Astrocyte (in vitro differentiated cells and primary cell): ENCODE measurements around the gene ABHD13. TPM values are rescaled to one million over a fixed set of nuclear protein-coding genes. Genes with fewer than 3 reads are reported as not detected.

Experiments used
- DNase-seq: peaks from one replicate; pipeline ENCODE4 v3.0.0-alpha.2; 2010; ENCODE audit warnings: low read depth
- FAIRE-seq: peaks from 2 replicates; lab custom pipeline; 2011; peaks lifted over from hg19 to GRCh38; lab: Jason Lieb, UNC
- H2AFZ ChIP-seq: 2 replicates; pipeline ENCODE4 v1.6.0; 2012; ENCODE audit warnings: low read depth, low read length, inconsistent platforms
- H3K27ac ChIP-seq: 2 replicates; pipeline ENCODE4 v1.5.1; 2011; ENCODE audit warnings: low read depth, low read length, inconsistent platforms
- H3K27me3 ChIP-seq: 2 replicates; pipeline ENCODE4 v1.6.0; 2011; ENCODE audit warnings: low read length, inconsistent platforms; ENCODE audit not compliant: insufficient read depth
- H3K36me3 ChIP-seq: 2 replicates; pipeline ENCODE4 v1.5.1; 2011; ENCODE audit warnings: low read length, inconsistent platforms; ENCODE audit not compliant: insufficient read depth
- H3K4me1 ChIP-seq: 2 replicates; pipeline ENCODE4 v1.5.1; 2011; ENCODE audit warnings: low read length, inconsistent platforms; ENCODE audit not compliant: insufficient read depth
- H3K4me2 ChIP-seq: 2 replicates; pipeline ENCODE4 v1.6.0; 2012; ENCODE audit warnings: low read length, inconsistent platforms
- H3K4me3 ChIP-seq: 2 replicates; pipeline ENCODE4 v1.5.1; 2011; ENCODE audit warnings: low read depth, mild to moderate bottlenecking, low read length, inconsistent platforms; ENCODE audit not compliant: insufficient read depth
- H3K79me2 ChIP-seq: 2 replicates; pipeline ENCODE4 v1.6.0; 2012; ENCODE audit warnings: mild to moderate bottlenecking, low read length, inconsistent platforms; ENCODE audit not compliant: insufficient read depth
- H3K9ac ChIP-seq: 2 replicates; pipeline ENCODE4 v1.6.0; 2012; ENCODE audit warnings: mild to moderate bottlenecking, low read length, inconsistent platforms
- H3K9me3 ChIP-seq: 2 replicates; pipeline ENCODE4 v1.5.1; 2012; ENCODE audit warnings: low read depth, mild to moderate bottlenecking, low read length, inconsistent platforms; ENCODE audit not compliant: insufficient read depth
- H4K20me1 ChIP-seq: 2 replicates; pipeline ENCODE4 v1.6.0; 2012; ENCODE audit warnings: low read length, inconsistent platforms; ENCODE audit not compliant: insufficient read depth
- H3K27ac Mint-ChIP-seq: one replicate; pipeline ENCODE4 v1.8.0; 2021; ENCODE audit warnings: mild to moderate bottlenecking, mixed read lengths; ENCODE audit not compliant: unreplicated experiment
- H3K27me3 Mint-ChIP-seq: one replicate; pipeline ENCODE4 v1.8.0; 2021; ENCODE audit warnings: low read depth, mixed read lengths; ENCODE audit not compliant: unreplicated experiment
- H3K36me3 Mint-ChIP-seq: one replicate; pipeline ENCODE4 v1.8.0; 2021; ENCODE audit warnings: low read depth, mixed read lengths; ENCODE audit not compliant: unreplicated experiment
- H3K4me1 Mint-ChIP-seq: one replicate; pipeline ENCODE4 v1.8.0; 2021; ENCODE audit warnings: low read depth, mixed read lengths; ENCODE audit not compliant: unreplicated experiment
- H3K4me3 Mint-ChIP-seq: one replicate; pipeline ENCODE4 v1.8.0; 2021; ENCODE audit warnings: mild to moderate bottlenecking, moderate library complexity, mixed read lengths; ENCODE audit not compliant: unreplicated experiment
- H3K9me3 Mint-ChIP-seq: one replicate; pipeline ENCODE4 v1.8.0; 2021; ENCODE audit warnings: mild to moderate bottlenecking, mixed read lengths; ENCODE audit not compliant: unreplicated experiment
- EZH2 ChIP-seq: IDR thresholded peaks from 2 replicates; pipeline ENCODE4 v1.6.1; 2012; ENCODE audit warnings: mild to moderate bottlenecking, low read length, inconsistent platforms; ENCODE audit not compliant: insufficient read depth
- total RNA-seq: library from RNA; stranded (reverse); gene quantifications from 2 replicates; pipeline ENCODE4 v1.2.1, GENCODE V29; 2021
- TF ChIP-seq, protein P1 (sequence below): IDR thresholded peaks from 2 replicates; pipeline ENCODE4 v1.5.1; 2011; ENCODE audit warnings: low read depth, mild to moderate bottlenecking, inconsistent platforms, low read length, moderate library complexity; ENCODE audit not compliant: insufficient read depth

ABHD13 gene
- total RNA-seq, 1 donor from 2014 or later, result 8.5 TPM

DNA sequence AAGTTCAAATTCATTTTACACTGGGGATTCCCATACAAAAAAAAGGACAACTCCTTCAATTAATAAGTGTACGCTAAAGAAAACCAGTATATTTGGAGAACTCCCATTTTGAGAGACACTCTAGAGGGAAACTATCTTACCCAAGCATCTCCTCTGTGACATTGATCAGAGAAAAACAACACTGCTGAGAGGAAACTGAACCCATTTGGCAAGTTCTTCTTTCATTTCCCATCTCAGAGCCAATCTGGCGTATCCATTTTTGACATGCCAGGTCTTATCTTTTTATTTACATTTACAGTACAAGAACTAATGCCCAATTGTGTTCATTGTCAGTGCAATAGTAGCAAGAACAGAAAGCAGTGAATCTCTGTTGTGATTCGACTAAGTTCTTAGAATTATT lies 33.0 kb upstream of the ABHD13 start:
- Histone ChIP-seq H3K9me3 (no peaks in the 10 kb centered on the region), H4K20me1 (no peaks in the 10 kb centered on the region), H3K36me3 (no peaks in the 10 kb centered on the region), H3K4me1 (no peaks in the 10 kb centered on the region), H3K79me2 (no peaks in the 10 kb centered on the region), H3K4me2 (no peak overlapping the region), H3K9ac (no peak overlapping the region), H3K27me3 (no peaks in the 10 kb centered on the region), H2AFZ (no peak overlapping the region), H3K27ac (no peak overlapping the region), H3K4me3 (no peak overlapping the region)
- no peak overlapping the region for H3K4me3 Mint-ChIP-seq
- no peaks in the 10 kb centered on the region for H3K27me3 Mint-ChIP-seq
- no peaks in the 10 kb centered on the region for H3K4me1 Mint-ChIP-seq
- H3K27ac Mint-ChIP-seq, result no peak overlapping the region
- no peaks in the 10 kb centered on the region for H3K9me3 Mint-ChIP-seq
- no peak for DNase-seq
- H3K36me3 Mint-ChIP-seq, result no peaks in the 10 kb centered on the region
- no peak for FAIRE-seq
- TF ChIP-seq, protein P1, sequence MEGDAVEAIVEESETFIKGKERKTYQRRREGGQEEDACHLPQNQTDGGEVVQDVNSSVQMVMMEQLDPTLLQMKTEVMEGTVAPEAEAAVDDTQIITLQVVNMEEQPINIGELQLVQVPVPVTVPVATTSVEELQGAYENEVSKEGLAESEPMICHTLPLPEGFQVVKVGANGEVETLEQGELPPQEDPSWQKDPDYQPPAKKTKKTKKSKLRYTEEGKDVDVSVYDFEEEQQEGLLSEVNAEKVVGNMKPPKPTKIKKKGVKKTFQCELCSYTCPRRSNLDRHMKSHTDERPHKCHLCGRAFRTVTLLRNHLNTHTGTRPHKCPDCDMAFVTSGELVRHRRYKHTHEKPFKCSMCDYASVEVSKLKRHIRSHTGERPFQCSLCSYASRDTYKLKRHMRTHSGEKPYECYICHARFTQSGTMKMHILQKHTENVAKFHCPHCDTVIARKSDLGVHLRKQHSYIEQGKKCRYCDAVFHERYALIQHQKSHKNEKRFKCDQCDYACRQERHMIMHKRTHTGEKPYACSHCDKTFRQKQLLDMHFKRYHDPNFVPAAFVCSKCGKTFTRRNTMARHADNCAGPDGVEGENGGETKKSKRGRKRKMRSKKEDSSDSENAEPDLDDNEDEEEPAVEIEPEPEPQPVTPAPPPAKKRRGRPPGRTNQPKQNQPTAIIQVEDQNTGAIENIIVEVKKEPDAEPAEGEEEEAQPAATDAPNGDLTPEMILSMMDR, result no peak
- TF ChIP-seq EZH2, result no peak

DNA sequence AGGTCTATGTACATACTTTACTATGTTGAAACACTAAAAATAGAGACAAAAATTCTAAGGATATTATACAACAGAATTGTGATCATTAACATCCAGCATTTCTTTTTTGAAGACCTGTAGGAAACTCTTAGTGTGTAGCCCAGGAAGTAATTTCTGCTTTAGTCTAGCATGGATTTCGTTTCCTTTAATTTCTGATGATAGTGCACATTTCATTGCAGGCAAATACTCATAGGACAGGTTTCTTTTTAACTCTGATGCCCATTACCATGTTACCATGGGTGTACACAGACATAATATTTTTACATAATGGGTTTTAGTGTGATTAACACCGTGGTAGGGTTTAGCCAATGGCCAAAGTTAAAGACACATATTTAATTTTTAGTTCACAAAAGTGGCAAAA lies 29.9 kb upstream of the ABHD13 start:
- no peaks in the 10 kb centered on the region for H3K36me3 Mint-ChIP-seq
- no peak for DNase-seq

DNA sequence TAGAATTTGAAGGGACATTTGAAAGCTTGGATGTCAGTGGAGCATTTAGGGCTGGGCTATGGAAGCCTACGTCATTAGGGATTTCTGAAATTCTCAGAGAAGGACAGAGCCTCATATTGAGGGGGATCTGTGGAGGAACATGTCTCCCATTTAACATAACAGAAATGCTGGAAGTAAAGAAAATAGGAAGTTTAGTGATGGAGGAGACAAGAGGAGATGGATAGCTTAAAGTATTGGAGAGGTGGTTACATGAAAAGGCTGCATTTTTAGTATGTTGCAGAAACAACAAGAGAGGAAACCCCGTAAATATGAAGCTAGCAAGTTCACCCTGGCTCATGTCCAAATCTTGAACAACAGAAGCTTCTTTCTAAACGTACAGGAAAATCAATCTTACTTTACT lies 27.3 kb upstream of the ABHD13 start:
- H3K4me2 ChIP-seq, result no peak overlapping the region
- Mint-ChIP-seq H3K27ac (no peak overlapping the region), H3K4me3 (no peak overlapping the region), H3K4me1 (no peaks in the 10 kb centered on the region), H3K36me3 (no peaks in the 10 kb centered on the region), H3K27me3 (no peaks in the 10 kb centered on the region), H3K9me3 (peaks cover 4% of the 10 kb centered on the region)
- no peak overlapping the region for H2AFZ ChIP-seq
- no peaks in the 10 kb centered on the region for H3K4me1 ChIP-seq
- H3K9me3 ChIP-seq, result peaks cover 5% of the 10 kb centered on the region
- H3K4me3 ChIP-seq, result no peak overlapping the region
- DNase-seq, result no peak
- H4K20me1 ChIP-seq, result no peaks in the 10 kb centered on the region
- H3K9ac ChIP-seq, result no peak overlapping the region
- TF ChIP-seq, protein P1, result no peak
- no peak for TF ChIP-seq EZH2
- H3K36me3 ChIP-seq, result no peaks in the 10 kb centered on the region
- no peaks in the 10 kb centered on the region for H3K79me2 ChIP-seq
- no peaks in the 10 kb centered on the region for H3K27me3 ChIP-seq
- no peak overlapping the region for H3K27ac ChIP-seq
- no peak for FAIRE-seq

More for the DNA sequence above, 29.9 kb upstream of the ABHD13 start:
- Histone ChIP-seq H4K20me1 (no peaks in the 10 kb centered on the region), H2AFZ (no peak overlapping the region), H3K4me2 (no peak overlapping the region), H3K36me3 (no peaks in the 10 kb centered on the region), H3K9ac (no peak overlapping the region), H3K79me2 (no peaks in the 10 kb centered on the region), H3K9me3 (no peaks in the 10 kb centered on the region), H3K4me1 (no peaks in the 10 kb centered on the region), H3K27ac (no peak overlapping the region), H3K27me3 (no peaks in the 10 kb centered on the region), H3K4me3 (no peak overlapping the region)
- H3K27ac Mint-ChIP-seq, result no peak overlapping the region
- no peak overlapping the region for H3K4me3 Mint-ChIP-seq
- no peak for FAIRE-seq
- H3K9me3 Mint-ChIP-seq, result peaks cover 2% of the 10 kb centered on the region
- no peaks in the 10 kb centered on the region for H3K27me3 Mint-ChIP-seq
- no peak for TF ChIP-seq EZH2
- TF ChIP-seq, protein P1, result no peak
- H3K4me1 Mint-ChIP-seq, result no peaks in the 10 kb centered on the region
